IMR-90 (cell line): Measurements from ENCODE around the gene ENDOD1. TPM values are rescaled to one million over a fixed set of nuclear protein-coding genes. Genes with fewer than 3 reads are reported as not detected.

ENCODE experiments used
- ATAC-seq: fragments of 200-7000 bp; cut with Tn5 transposase; 2 replicates; pipeline ENCODE4 v1.9.1; 2020; ENCODE audit warnings: low read depth, mild to moderate bottlenecking, moderate library complexity
- BruUV-seq: library from RNA; stranded (reverse); fragments of 400-500 nt; replicated peaks from 2 replicates; lab custom pipeline; 2021; lab: Mats Ljungman, UMichigan
- CTCF ChIA-PET: fragments of 300-600 bp; formaldehyde crosslinking; extraction: SDS; loops from one replicate; lab custom pipeline; 2021; ENCODE audit warnings: antibody characterized with exemption; lab: Yijun Ruan, JAX
- POLR2A ChIA-PET: fragments of 300-600 bp; sonication (Branson Sonifier 250); formaldehyde crosslinking; loops from one replicate; lab custom pipeline; 2022; ENCODE audit warnings: antibody characterized with exemption; ENCODE audit not compliant: unreplicated experiment; lab: Charles Lee
- DNase-seq: peaks from one replicate; pipeline ENCODE4 v3.0.0; 2013
- H2AFZ ChIP-seq: replicated peaks from 2 replicates; pipeline ENCODE3; 2013; ENCODE audit warnings: low read length, mild to moderate bottlenecking; ENCODE audit not compliant: poor library complexity
- H2AK5ac ChIP-seq: 2 replicates; pipeline ENCODE4 v1.6.1; 2013; ENCODE audit warnings: low read depth, low read length, inconsistent platforms
- H2AK9ac ChIP-seq: replicated peaks from 2 replicates; pipeline ENCODE3; 2013; ENCODE audit warnings: mild to moderate bottlenecking, low read depth, low read length, moderate library complexity; ENCODE audit not compliant: poor library complexity
- H2BK120ac ChIP-seq: 2 replicates; pipeline ENCODE4 v1.6.1; 2013; ENCODE audit warnings: low read depth, low read length, inconsistent platforms
- H2BK15ac ChIP-seq: 3 replicates; pipeline ENCODE4 v1.6.1; 2013; ENCODE audit warnings: low read depth, low read length, inconsistent platforms
- H2BK20ac ChIP-seq: 2 replicates; pipeline ENCODE4 v1.6.1; 2013; ENCODE audit warnings: low read depth, mild to moderate bottlenecking, inconsistent platforms, low read length, moderate library complexity
- H2BK5ac ChIP-seq: 2 replicates; pipeline ENCODE4 v1.6.1; 2013; ENCODE audit warnings: mild to moderate bottlenecking, low read depth, low read length, inconsistent platforms; ENCODE audit not compliant: poor library complexity, severe bottlenecking
- H3K14ac ChIP-seq: replicated peaks from 2 replicates; pipeline ENCODE4 v1.6.1; 2013; ENCODE audit warnings: low read depth, low read length, inconsistent platforms
- H3K18ac ChIP-seq: 2 replicates; pipeline ENCODE4 v1.6.1; 2013; ENCODE audit warnings: low read depth, low read length, control low read depth
- H3K23ac ChIP-seq: 2 replicates; pipeline ENCODE4 v1.6.1; 2013; ENCODE audit warnings: low read depth, low read length, inconsistent platforms
- H3K27ac ChIP-seq: 2 replicates; pipeline ENCODE4 v1.5.1; 2013; ENCODE audit warnings: mild to moderate bottlenecking, control low read depth, low read length; ENCODE audit not compliant: insufficient read depth
- H3K27me3 ChIP-seq: 2 replicates; pipeline ENCODE4 v1.6.1; 2013; ENCODE audit warnings: low read length; ENCODE audit not compliant: control insufficient read depth, insufficient read depth
- H3K36me3 ChIP-seq: 2 replicates; pipeline ENCODE4 v1.6.1; 2013; ENCODE audit warnings: low read length, mixed read lengths; ENCODE audit not compliant: control insufficient read depth, insufficient read depth
- H3K4ac ChIP-seq: 2 replicates; pipeline ENCODE4 v1.6.1; 2013; ENCODE audit warnings: low read depth, low read length, inconsistent platforms
- H3K4me1 ChIP-seq: 2 replicates; pipeline ENCODE4 v1.6.1; 2013; ENCODE audit warnings: low read length, mixed read lengths; ENCODE audit not compliant: control insufficient read depth, insufficient read depth
- H3K4me2 ChIP-seq: 2 replicates; pipeline ENCODE4 v1.6.1; 2013; ENCODE audit warnings: low read depth, mild to moderate bottlenecking, control low read depth, low read length, moderate library complexity
- H3K4me3 ChIP-seq: 2 replicates; pipeline ENCODE4 v1.5.1; 2013; ENCODE audit warnings: low read depth, mild to moderate bottlenecking, control low read depth, low read length, moderate library complexity; ENCODE audit not compliant: insufficient read depth
- H3K56ac ChIP-seq: 2 replicates; pipeline ENCODE4 v1.6.1; 2013; ENCODE audit warnings: low read length, inconsistent platforms; ENCODE audit not compliant: insufficient read depth; ENCODE audit errors: extremely low read depth
- H3K79me1 ChIP-seq, 2 experiments: 2 replicates each; pipeline ENCODE4 v1.6.1; 2013; ENCODE audit warnings: low read length in 2 of 2, inconsistent platforms in 1 of 2, low read depth in 1 of 2
- H3K9ac ChIP-seq: 2 replicates; pipeline ENCODE4 v1.6.1; 2013; ENCODE audit warnings: low read depth, low read length, control low read depth
- H3K9me1 ChIP-seq: 2 replicates; pipeline ENCODE4 v1.6.1; 2013; ENCODE audit warnings: low read length, inconsistent platforms; ENCODE audit not compliant: insufficient read depth
- H3K9me3 ChIP-seq: 2 replicates; pipeline ENCODE4 v1.6.1; 2013; ENCODE audit warnings: low read length; ENCODE audit not compliant: control insufficient read depth, insufficient read depth
- H4K20me1 ChIP-seq: 2 replicates; pipeline ENCODE4 v1.6.1; 2013; ENCODE audit warnings: low read length, inconsistent platforms; ENCODE audit not compliant: insufficient read depth
- H4K5ac ChIP-seq: 2 replicates; pipeline ENCODE4 v1.6.1; 2013; ENCODE audit warnings: mild to moderate bottlenecking, low read depth, low read length, control low read depth
- H4K8ac ChIP-seq, 2 experiments: 2 replicates each; pipeline ENCODE4 v1.6.1; 2013; ENCODE audit warnings: low read depth in 2 of 2, low read length in 2 of 2, control low read depth in 1 of 2, inconsistent platforms in 1 of 2
- H4K91ac ChIP-seq: 2 replicates; pipeline ENCODE4 v1.6.1; 2013; ENCODE audit warnings: low read depth, low read length, inconsistent platforms; ENCODE audit not compliant: insufficient read depth
- CHD1 ChIP-seq: IDR thresholded peaks from 2 replicates; pipeline ENCODE4 v1.6.1; 2012; ENCODE audit warnings: low read depth, low read length, improper control_type of control experiment
- MAFK ChIP-seq: IDR thresholded peaks from 2 replicates; pipeline ENCODE4 v1.6.1; 2012; ENCODE audit warnings: low read depth, low read length, improper control_type of control experiment
- RAD21 ChIP-seq: IDR thresholded peaks from 2 replicates; pipeline ENCODE4 v1.6.1; 2012; ENCODE audit warnings: low read length, improper control_type of control experiment
- RCOR1 ChIP-seq: IDR thresholded peaks from 2 replicates; pipeline ENCODE4 v1.6.1; 2012; ENCODE audit warnings: mild to moderate bottlenecking, low read length, improper control_type of control experiment; ENCODE audit not compliant: insufficient replicate concordance
- RFX5 ChIP-seq: IDR thresholded peaks from 2 replicates; pipeline ENCODE4 v1.8.0; 2012; ENCODE audit warnings: low read depth, mild to moderate bottlenecking, low read length, moderate library complexity
- SMC3 ChIP-seq: fragments of 150-350 bp; IDR thresholded peaks from 2 replicates; pipeline ENCODE4 v1.6.1; 2016; ENCODE audit warnings: low read depth, mild to moderate bottlenecking, antibody characterized with exemption, low read length, moderate library complexity
- USF2 ChIP-seq: fragments of 150-350 bp; IDR thresholded peaks from 2 replicates; pipeline ENCODE4 v1.6.1; 2017; ENCODE audit warnings: mild to moderate bottlenecking, antibody characterized with exemption, low read length, low read depth
- WGBS, 2 experiments: methylation state at CpG; one replicate each; pipeline versions ENCODE4 v1.1.5 to v1.1.7; 2013; ENCODE audit warnings: missing lambda C conversion rate in 2 of 2; ENCODE audit not compliant: insufficient read length in 1 of 2; ENCODE audit errors: extremely low coverage in 2 of 2; 5-methylcytosine and 5-hydroxymethylcytosine counted together
- dilution Hi-C: fragments of 300-500 bp; cut with HindIII; formaldehyde crosslinking; loops from one replicate; pipeline ENCODE4 v1.14.3; 2018; ENCODE audit warnings: low sequenced_read_pairs; ENCODE audit not compliant: unreplicated experiment
- in situ Hi-C: fragments of 300-500 bp; cut with MboI; formaldehyde crosslinking; loops from 3 replicates; pipeline ENCODE4 v1.14.3; 2019; ENCODE audit warnings: low sequenced_read_pairs, inconsistent platforms, mixed read lengths
- intact Hi-C: fragments of 100-400 bp; cut with micrococcal nuclease; formaldehyde crosslinking; loops from 2 replicates; pipeline ENCODE4 v1.10.0; 2022
- polyA plus RNA-seq, 3 experiments: library from polyadenylated mRNA; depleted of rRNA; stranded (reverse); fragments of >200 nt; gene quantifications; 2 replicates each; pipeline ENCODE4 v1.2.3, GENCODE V29; 2012; ENCODE audit warnings: low replicate concordance in 1 of 3
- total RNA-seq: library from RNA; depleted of rRNA; stranded (reverse); fragments of >200 nt; gene quantifications from 2 replicates; pipeline ENCODE4 v1.2.3, GENCODE V29; 2012

The ENDOD1 gene
- total and polyA plus RNA-seq, 2 of the 4 experiments (the other 2 are of a cell fraction), result 7.0 to 17.6 TPM

GRCh38 chr11:95104856-95105255, 15.2 kb downstream of the ENDOD1 start:
- TF ChIP-seq CHD1 (no peak), RCOR1 (no peak), SMC3 (no peak), MAFK (no peak), RAD21 (no peak), RFX5 (no peak), USF2 (no peak)

More at GRCh38 chr11:95104856-95105255, 15.2 kb downstream of the ENDOD1 start:
- no peak overlapping the region for H2AK9ac ChIP-seq
- no peaks in the 10 kb centered on the region for H3K27me3 ChIP-seq
- H3K4me3 ChIP-seq, result no peak overlapping the region
- no CpG with 5 or more reads among the region's 3 CpGs for WGBS, 2 experiments
- H3K23ac ChIP-seq, result no peak overlapping the region
- H2BK120ac ChIP-seq, result no peak overlapping the region
- intact Hi-C loops, result no loop called here
- H2AFZ ChIP-seq, result no peak overlapping the region
- H3K27ac ChIP-seq, result no peak overlapping the region
- in situ Hi-C loops, result no loop called here
- H3K4ac ChIP-seq, result no peak overlapping the region
- no peaks in the 10 kb centered on the region; a peak in 1 of 4 replicates for H3K79me1 ChIP-seq
- no peak overlapping the region for H3K9ac ChIP-seq
- no peaks in the 10 kb centered on the region for H3K9me3 ChIP-seq
- H3K9me1 ChIP-seq, result no peaks in the 10 kb centered on the region
- H3K4me1 ChIP-seq, result no peaks in the 10 kb centered on the region
- H2BK15ac ChIP-seq, result no peak overlapping the region
- H3K36me3 ChIP-seq, result no peaks in the 10 kb centered on the region
- no peak for DNase-seq
- H2BK20ac ChIP-seq, result no peak overlapping the region
- H3K4me2 ChIP-seq, result no peak overlapping the region
- H4K8ac ChIP-seq, result no peak overlapping the region
- no TSS peak for BruUV-seq
- no peak overlapping the region for H3K56ac ChIP-seq
- H3K18ac ChIP-seq, result no peak overlapping the region
- ChIA-PET POLR2A (no interaction called here), CTCF (interaction anchor here (0.6 kb wide), 1 partner anchor 11 kb away, joined by 4 read pairs; no protein-coding TSS in a partner anchor)
- no peak overlapping the region for H2AK5ac ChIP-seq
- no peak overlapping the region for H3K14ac ChIP-seq
- no peaks in the 10 kb centered on the region for H4K20me1 ChIP-seq
- ATAC-seq, result no peak
- dilution Hi-C loops, result no loop called here
- no peak overlapping the region for H4K5ac ChIP-seq
- H2BK5ac ChIP-seq, result no peak overlapping the region
- H4K91ac ChIP-seq, result no peak overlapping the region
